GM18870 (cell line): Measurements from ENCODE around the gene AKAP12.
A peak's percentile ranks its signal among the peaks of the same experiment; 100 is the strongest.
"Not testable (repeated sequence)": the region's sequence is repeated elsewhere in the genome, so short reads cannot be mapped to it uniquely, and the experiment has no call there.

ENCODE experiments used
- ATAC-seq: cut with Tn5 transposase; IDR thresholded peaks from one replicate; pipeline ENCODE4 v1.9.1; 2021; ENCODE audit warnings: moderate library complexity; ENCODE audit not compliant: unreplicated experiment

The AKAP12 gene

GRCh38 chr6:151309619-151310018, 69.9 kb downstream of the AKAP12 start:
- ATAC-seq, result no peak

DNA sequence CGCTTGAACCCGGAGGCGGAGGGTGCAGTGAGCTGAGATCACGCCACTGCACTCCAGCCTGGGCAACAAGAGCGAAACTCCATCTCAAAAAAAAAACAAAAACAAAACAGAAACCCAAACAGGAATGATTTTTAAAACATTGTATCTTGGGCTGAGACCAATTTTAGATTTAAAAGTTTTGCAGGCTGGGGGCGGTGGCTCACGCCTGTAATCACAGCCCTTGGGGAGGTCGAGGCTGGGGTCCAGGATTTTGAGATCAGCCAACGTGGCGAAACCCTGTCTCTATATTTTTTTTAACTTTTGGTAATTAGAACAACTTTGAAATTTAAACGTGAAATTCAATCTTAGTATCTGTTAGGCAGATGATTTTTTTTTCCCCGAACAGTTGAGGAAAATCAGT, 70.5 kb downstream of the AKAP12 start:
- no peak for ATAC-seq

DNA sequence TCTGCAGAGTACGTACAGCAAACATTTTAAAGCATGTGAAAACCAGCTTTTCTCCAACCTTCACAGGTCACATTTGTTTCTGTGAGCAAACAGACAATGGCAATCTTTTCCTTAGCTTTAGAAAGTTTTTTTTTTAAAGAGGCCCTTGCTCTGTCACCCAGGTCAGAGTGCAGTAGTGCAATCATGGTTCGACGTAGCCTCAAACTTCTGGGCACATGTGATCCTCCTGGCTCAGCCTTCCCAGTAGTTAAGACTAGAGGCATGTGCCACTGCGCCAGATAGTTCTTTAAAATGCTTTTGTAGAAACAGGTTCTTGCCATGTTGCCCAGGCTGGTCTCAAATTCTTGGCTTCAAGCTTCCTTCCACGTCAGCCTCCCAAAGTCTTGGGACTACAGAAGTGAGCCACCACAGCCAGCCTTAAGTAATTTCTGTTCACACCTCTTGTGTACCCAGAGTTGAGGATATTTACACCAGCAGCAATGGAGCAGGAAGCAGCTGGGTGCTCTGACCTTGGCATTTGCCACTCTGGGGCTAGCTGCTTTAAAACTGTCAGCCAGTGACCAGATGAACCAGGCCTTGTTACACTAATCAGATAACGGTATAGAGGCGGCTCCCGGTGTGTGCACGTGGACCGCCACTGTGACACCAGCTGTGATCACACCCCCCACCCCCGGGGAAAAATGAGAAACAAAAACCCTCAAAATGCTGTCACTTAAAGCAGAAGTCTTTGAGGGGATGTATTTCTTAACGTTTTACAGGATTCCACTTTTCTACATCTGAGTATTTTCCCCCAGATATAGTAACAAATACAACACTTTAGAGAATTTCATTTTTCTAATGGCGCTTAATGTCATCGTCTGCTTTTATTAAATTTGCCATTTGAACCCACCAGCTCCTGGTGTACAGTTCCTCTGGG, 71.3 kb downstream of the AKAP12 start:
- ATAC-seq, result no peak

DNA sequence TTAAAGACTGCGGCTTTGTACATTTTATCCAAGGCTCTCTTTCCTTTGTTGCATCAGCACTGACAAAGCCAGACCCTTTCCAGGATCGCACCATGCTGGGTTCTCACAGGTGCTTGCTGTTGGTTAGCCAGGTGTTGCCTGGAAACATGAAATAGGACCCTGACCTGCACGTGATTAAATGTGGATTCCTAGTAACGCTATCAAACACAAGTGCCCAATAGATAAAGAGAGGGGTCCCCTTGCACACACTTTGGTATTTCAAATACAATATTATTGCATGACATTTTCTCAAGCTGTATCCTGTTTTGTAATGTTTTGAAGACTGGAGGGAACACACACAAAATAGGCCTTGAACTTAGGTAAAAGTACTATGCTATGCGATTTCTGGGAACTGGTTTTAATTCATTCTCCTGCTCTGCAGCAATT, 73.3 kb downstream of the AKAP12 start:
- ATAC-seq, result no peak

DNA sequence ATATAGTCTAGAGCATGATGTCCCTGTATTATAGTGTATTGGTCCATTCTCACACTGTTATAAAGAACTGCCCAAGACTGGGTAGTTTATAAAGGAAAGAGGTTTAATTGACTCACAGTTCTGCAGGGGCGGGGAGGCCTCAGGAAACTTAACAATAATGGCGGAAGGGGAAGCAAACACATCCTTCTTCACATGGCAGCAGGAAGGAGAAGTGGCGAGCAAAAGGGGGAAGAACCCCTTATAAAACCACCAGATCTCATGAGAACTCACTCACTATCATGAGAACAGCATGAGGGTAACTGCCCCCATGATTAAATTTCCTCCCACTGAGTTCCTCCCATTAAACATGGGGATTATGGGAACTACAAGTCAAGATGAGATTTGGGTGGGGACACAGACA, 75.9 kb downstream of the AKAP12 start:
- not testable (repeated sequence) for ATAC-seq

- no peak for ATAC-seq
These were observed 77.6 kb downstream of the AKAP12 start for GRCh38 chr6:151317103-151317994.

GRCh38 chr6:151317995-151318365, 78.2 kb downstream of the AKAP12 start:
- no peak for ATAC-seq

- ATAC-seq, result no peak
These were observed 80.4 kb downstream of the AKAP12 start for GRCh38 chr6:151320140-151320539.

DNA sequence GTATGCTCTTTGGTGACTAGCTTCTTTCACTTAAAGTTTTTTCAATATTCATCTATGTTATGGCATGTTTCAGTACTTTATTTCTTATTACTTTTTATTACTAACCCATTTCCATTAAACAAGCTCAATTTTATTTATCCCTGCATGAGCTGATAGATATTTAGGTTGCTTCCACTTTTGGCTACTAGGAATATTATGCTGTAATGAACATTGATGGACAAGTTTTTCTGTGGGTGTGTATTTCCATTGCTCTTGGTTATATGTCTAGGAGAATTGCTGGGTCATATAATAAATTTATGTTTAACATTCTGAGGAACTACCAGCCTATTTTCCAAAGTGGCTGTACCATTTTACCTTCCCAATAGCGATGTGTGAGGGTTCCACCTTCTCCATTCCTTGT, 81.7 kb downstream of the AKAP12 start:
- no peak for ATAC-seq

DNA sequence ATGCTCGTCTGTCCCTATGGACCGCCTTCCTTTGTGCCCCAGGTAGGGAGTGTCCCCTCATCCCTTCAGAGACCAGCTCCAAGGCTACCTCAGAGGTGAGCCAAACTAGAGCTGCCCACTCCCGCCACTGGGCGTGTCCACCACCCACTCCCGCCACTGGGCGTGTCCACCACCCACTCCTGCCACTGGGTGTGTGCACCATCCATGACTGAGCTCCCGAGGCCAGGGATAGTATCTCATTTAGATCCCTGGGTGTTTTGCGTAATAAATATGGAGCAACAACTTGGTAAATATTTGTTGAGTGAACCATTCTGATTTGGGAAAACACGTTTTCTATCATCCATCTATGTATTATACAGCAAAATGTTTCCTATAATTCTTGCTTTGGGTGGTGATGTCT, 82.8 kb downstream of the AKAP12 start:
- no peak for ATAC-seq

DNA sequence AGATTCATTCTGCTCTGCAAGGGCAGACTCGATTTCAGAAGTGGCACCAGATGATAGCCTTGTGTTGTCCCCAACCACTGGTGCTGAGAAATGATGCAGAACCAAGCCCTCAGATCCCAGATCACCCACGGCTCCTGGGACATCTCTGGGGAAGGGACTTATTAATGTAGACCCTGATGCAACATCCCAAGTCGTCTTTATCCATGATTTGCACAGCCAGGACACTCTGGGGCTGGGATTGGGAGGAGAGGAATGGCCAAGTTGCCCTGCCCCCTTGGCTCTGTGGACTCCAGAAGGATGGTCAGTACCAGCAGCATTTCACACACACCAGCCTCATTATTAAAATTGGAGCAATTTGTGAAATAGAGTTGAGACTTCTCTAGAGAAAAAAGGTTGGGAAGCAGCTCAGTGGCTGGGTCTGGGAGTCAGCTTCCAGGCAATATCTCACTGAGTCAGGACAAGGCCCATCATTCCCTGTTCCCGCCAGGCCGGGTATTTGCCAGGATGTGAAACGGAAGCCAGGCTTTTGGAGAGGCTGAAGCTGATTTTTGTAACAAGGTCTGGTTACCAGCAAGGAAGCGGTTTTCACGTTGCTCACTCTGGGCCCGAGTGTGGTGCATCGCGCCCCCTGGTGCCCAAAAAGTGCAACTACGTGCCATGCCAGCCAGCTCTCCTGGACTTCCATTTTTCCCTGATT, 84.2 kb downstream of the AKAP12 start:
- peak; percentile 69 for ATAC-seq

DNA sequence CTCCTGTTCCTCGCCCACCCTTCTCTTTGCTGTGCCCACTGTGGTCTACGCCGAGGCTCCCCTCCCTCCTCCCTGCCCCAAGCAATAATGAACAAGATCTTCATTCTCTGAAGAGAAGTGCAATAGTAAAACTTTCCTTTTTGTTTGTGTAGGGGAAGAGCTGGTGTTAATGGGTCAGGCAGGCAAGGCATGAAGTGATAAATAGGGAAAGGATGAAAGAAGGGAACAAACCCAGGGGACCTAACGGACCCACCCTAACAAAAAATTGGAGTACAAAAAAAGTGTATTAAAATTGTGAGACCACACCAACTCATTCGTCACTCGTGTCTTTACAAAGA, 84.7 kb downstream of the AKAP12 start:
- peak; percentile 9 for ATAC-seq

DNA sequence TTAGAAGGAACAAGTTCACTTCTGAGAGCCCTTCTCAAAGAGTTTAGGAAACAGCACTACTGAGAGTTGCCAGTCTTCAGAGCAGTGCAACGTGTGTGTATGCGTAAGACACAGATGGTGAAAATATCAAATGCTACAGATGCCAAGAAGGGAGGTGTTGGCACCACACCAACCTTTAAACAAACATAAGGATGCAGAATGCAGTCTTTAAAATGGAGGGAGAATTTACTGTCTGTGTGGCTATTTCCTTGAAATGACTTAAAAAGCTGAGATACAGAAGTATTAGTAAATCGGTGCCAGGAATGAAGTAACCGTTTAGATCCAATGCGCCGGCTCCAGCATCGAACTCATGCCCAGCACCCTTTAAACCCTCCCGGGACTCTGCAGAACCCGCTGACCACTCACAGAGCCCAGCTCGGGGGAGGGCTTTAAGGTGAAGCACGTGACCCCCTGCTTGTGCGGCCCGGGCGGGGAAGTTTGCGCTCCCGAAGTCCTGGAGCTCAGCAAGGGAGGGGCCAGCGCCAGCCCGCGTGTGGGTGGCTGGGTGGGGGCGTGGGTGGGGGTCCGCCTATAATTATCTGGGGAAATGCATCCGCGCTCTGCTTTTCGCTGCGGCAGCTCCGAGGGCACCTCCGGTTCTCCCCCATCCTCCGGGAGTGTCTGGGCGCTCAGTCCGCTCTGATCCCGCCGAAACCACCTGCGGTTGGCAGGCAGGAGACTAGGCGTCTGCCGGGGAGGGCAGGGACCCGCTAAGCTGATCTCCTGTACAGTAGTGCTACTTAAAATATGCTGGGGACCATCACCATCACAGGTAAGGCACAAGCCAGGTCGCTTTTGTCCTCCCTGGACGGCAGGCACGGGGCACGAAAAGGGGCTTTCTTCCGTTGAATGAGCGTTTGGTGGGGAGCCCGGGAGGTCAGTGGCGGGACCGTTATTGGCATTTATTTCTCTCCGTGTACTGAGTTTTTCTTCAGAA, 85.6 kb downstream of the AKAP12 start:
- ATAC-seq, result no peak

GRCh38 chr6:151326116-151326825, 86.5 kb downstream of the AKAP12 start:
- ATAC-seq, result no peak

DNA sequence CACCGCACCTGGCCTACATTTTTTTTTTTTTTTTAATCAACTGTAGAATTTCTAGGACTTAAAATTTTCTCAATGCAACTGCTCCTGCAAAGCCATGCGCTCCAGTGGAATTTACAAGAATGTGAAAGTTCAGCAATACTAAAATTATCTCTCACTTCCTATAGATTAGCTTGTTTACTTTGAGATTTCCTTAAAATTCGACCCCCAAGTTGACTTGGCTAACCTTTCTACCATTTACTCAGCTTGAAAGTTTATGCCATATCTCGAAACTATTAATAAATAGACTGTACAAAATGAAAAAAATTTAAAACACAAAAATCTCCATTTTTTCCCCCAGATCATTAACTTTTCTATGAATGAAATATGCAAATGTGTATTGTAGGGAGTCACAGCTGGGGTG, 87.3 kb downstream of the AKAP12 start:
- no peak for ATAC-seq

GRCh38 chr6:151330130-151330696, 90.4 kb downstream of the AKAP12 start:
- ATAC-seq, result no peak

- no peak for ATAC-seq
These were observed 96.2 kb downstream of the AKAP12 start for GRCh38 chr6:151335930-151336329.

- no peak for ATAC-seq
These were observed 99.0 kb downstream of the AKAP12 start for GRCh38 chr6:151338651-151339200.

- ATAC-seq, result no peak
These were observed 99.6 kb downstream of the AKAP12 start for GRCh38 chr6:151339369-151339768.
